Right lobe of liver (tissue), 6 donors: ENCODE measurements around the gene HSPH1. TPM values are rescaled to one million over a fixed set of nuclear protein-coding genes. Genes with fewer than 3 reads are reported as not detected.

Experiments used
- ATAC-seq, 4 donors: fragments of 200-7000 bp; cut with Tn5 transposase; one replicate each; pipeline ENCODE4 v1.9.1; 2020; ENCODE audit warnings: mild to moderate bottlenecking in 4 of 4, moderate library complexity in 4 of 4
- DNase-seq, 3 donors: peaks; one replicate each; pipeline ENCODE4 v3.0.0-alpha.2; 2020
- H3K27ac ChIP-seq, 3 donors: fragments of 200-600 bp; one replicate each; pipeline ENCODE4 v1.8.0; 2022
- H3K27me3 ChIP-seq, 2 donors: fragments of 200-600 bp; one replicate each; pipeline ENCODE4 v1.8.0; 2022
- H3K36me3 ChIP-seq, 4 donors: fragments of 200-600 bp; sonication (generic) in 1 of 4; one replicate each; pipeline versions ENCODE4 v1.5.1 to v1.8.0; 2017 to 2022; ENCODE audit warnings: control low read depth in 1 of 4
- H3K4me1 ChIP-seq, 4 donors: fragments of 200-600 bp; sonication (generic) in 1 of 4; one replicate each; pipeline versions ENCODE4 v1.5.1 to v1.8.0; 2017 to 2022; ENCODE audit warnings: control low read depth in 1 of 4
- H3K4me3 ChIP-seq, 3 donors: fragments of 200-600 bp; one replicate each; pipeline ENCODE4 v1.8.0; 2022
- H3K9me3 ChIP-seq, 4 donors: fragments of 200-600 bp; sonication (generic) in 1 of 4; one replicate each; pipeline versions ENCODE4 v1.5.1 to v1.8.0; 2017 to 2022; ENCODE audit warnings: control low read depth in 1 of 4
- CTCF ChIP-seq, 4 donors: fragments of 200-600 bp in 3 of 4; fragments of 450-650 bp in 1 of 4; IDR thresholded peaks; one replicate each; pipeline versions ENCODE4 v1.5.1 to v1.8.0; 2016 to 2022; ENCODE audit warnings: antibody characterized with exemption in 4 of 4, mild to moderate bottlenecking in 2 of 4
- POLR2A ChIP-seq: fragments of 450-650 bp; IDR thresholded peaks from one replicate; pipeline ENCODE4 v1.6.1; 2017; ENCODE audit warnings: antibody characterized with exemption, mild to moderate bottlenecking
- WGBS: methylation state at CpG from one replicate; pipeline ENCODE4 v1.1.6; 2018; ENCODE audit warnings: low coverage, low lambda C conversion rate; ENCODE audit not compliant: insufficient coverage; ENCODE audit errors: missing lambda C conversion rate; 5-methylcytosine and 5-hydroxymethylcytosine counted together
- intact Hi-C, 2 donors: fragments of 100-400 bp; cut with DNase I; formaldehyde crosslinking; loops; one replicate each; pipeline versions ENCODE4 v1.11.2 to v1.14.1; 2022
- total RNA-seq, 6 experiments: library from RNA; depleted of rRNA in 2 of 6; stranded (reverse); fragments of >200 nt in 2 of 6; fragmentation: NEBNext Ultra II Directional in 3 of 6; extraction: Animal tissue kit (Norgen Biotek cat#: 25700) in 3 of 6; gene quantifications; one replicate each; pipeline versions ENCODE4 v1.1.0 to v1.2.4, GENCODE V29; 2016 to 2023
- donor health status: DM: no; HTN: yes; CAD: no.
- donor health status: DM: no; HTN: no; CAD: no.
- donor health status: DM: no; HTN: no; CAD: no.
- donor health status: DM: no; HTN: yes; CAD: no.
- donor health status: DM: no; HTN: yes; CAD: no.

The HSPH1 gene
- total RNA-seq, 6 experiments from 2014 or later = 19.6 to 60.8 (median 31.0) TPM

DNA sequence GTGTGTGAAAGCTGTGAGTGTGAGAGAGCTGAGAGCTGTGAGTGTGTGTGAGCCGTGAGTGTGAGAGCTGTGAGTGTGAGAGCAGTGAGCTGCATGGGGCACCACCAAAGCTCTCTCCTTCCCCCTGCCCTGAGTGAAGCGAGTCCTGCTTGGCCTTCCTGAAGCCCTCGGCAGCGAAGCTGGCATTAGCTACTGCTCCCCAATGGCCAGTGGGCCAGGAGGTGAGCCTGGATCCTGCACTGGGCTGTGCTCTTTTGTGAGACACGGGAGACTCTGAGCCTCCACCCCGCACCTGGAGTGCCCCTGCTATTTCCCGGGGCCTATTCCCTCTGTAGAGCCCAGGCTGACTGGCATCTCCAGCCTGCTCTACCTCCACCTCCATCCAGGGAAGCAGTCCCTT is 51.5 kb downstream of the HSPH1 start:
- Histone ChIP-seq H3K4me1 (no peaks in the 10 kb centered on the region), H3K36me3 (no peaks in the 10 kb centered on the region), H3K9me3 (no peaks in the 10 kb centered on the region), H3K27me3 (no peaks in the 10 kb centered on the region), H3K27ac (no peak overlapping the region), H3K4me3 (no peak overlapping the region)
- WGBS = 80% methylated on average over 1 of the region's 7 CpGs
- ATAC-seq = no peak
- TF ChIP-seq POLR2A (no peak), CTCF (IDR thresholded peaks at IDR 0.05) (no peak)
- intact Hi-C loops = no loop called here
- DNase-seq = no peak

DNA sequence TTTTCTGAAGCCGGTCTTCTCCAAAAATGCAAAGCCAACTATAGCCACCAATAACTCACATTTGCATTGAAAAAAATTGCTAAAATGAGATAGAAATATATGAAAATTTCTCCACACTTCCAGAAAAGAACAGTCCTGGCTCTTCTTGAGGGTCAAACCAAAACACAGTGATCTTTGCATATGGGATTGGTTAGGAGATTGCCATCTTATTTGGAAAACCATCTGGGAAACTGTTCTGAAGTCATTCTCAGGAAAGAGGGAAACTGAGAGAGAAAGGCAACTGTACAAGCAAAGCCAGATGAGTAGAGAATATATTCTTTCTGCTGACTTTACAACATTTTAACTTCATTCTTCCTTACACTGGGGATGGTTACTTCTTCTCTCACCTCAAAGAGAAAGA is 54.6 kb downstream of the HSPH1 start:
- ATAC-seq = no peak
- no peak for DNase-seq
- H3K27ac ChIP-seq = no peak overlapping the region
- H3K4me3 ChIP-seq = no peak overlapping the region
- 54% methylated on average over 1 of the region's 1 CpG for WGBS
- TF ChIP-seq POLR2A (no peak), CTCF (IDR thresholded peaks at IDR 0.05) (no peak)
- no peaks in the 10 kb centered on the region for H3K27me3 ChIP-seq
- H3K9me3 ChIP-seq = no peaks in the 10 kb centered on the region
- intact Hi-C loops = no loop called here
- H3K4me1 ChIP-seq = no peaks in the 10 kb centered on the region
- H3K36me3 ChIP-seq = no peaks in the 10 kb centered on the region

- Histone ChIP-seq H3K36me3 (no peaks in the 10 kb centered on the region), H3K4me1 (no peaks in the 10 kb centered on the region), H3K27ac (no peak overlapping the region), H3K9me3 (no peaks in the 10 kb centered on the region), H3K4me3 (no peak overlapping the region), H3K27me3 (no peaks in the 10 kb centered on the region)
- no peak for DNase-seq
- WGBS = 93% methylated on average over 3 of the region's 3 CpGs
- ATAC-seq = no peak
- TF ChIP-seq CTCF (IDR thresholded peaks at IDR 0.05) (no peak), POLR2A (no peak)
- intact Hi-C loops = no loop called here
Observed at GRCh38 chr13:31105856-31106255, 55.8 kb downstream of the HSPH1 start.

GRCh38 chr13:31105020-31105795 is 56.5 kb downstream of the HSPH1 start:
- H3K9me3 ChIP-seq = no peaks in the 10 kb centered on the region
- no peak overlapping the region for H3K4me3 ChIP-seq
- H3K27me3 ChIP-seq = no peaks in the 10 kb centered on the region
- no peaks in the 10 kb centered on the region for H3K36me3 ChIP-seq
- intact Hi-C loops = no loop called here
- no peak for TF ChIP-seq POLR2A
- no peak for TF ChIP-seq CTCF (IDR thresholded peaks at IDR 0.05)
- no peak overlapping the region for H3K27ac ChIP-seq
- no peak for DNase-seq
- ATAC-seq = no peak
- H3K4me1 ChIP-seq = no peaks in the 10 kb centered on the region
- 76% methylated on average over 6 of the region's 6 CpGs for WGBS
